OCI-LY3 (cell line): Measurements from ENCODE around the gene MGAT5B.

Experiments used
- H2AFZ ChIP-seq: fragments of 200-600, 300-600 bp; shearing (Covaris generic); 2 replicates; pipeline ENCODE4 v1.6.0; 2014; ENCODE audit warnings: antibody characterized with exemption, low read depth, low read length
- H3K27ac ChIP-seq: fragments of 200-600, 300-600 bp; sonication (generic); 2 replicates; pipeline ENCODE4 v1.5.1; 2014; ENCODE audit warnings: mild to moderate bottlenecking, low read length, moderate library complexity, mixed read lengths
- H3K27me3 ChIP-seq: fragments of 200-600, 300-600 bp; sonication (generic); 2 replicates; pipeline ENCODE4 v1.6.1; 2014; ENCODE audit warnings: low read depth, low read length, mixed read lengths
- H3K36me3 ChIP-seq: fragments of 200-600, 300-600 bp; sonication (generic); replicated peaks from 2 replicates; pipeline ENCODE3; 2014; ENCODE audit warnings: low read depth, low read length, mixed read lengths
- H3K4me1 ChIP-seq: fragments of 300-600, 200-600 bp; sonication (generic); 2 replicates; pipeline ENCODE4 v1.6.1; 2014; ENCODE audit warnings: low read length, mixed read lengths
- H3K4me2 ChIP-seq: fragments of 200-600, 300-600 bp; sonication (generic); 2 replicates; pipeline ENCODE4 v1.6.1; 2014; ENCODE audit warnings: low read length, mixed read lengths
- H3K4me3 ChIP-seq: fragments of 300-600, 200-600 bp; sonication (generic); 2 replicates; pipeline ENCODE4 v1.5.1; 2014; ENCODE audit warnings: antibody characterized with exemption, mild to moderate bottlenecking, low read length, moderate library complexity
- H3K79me2 ChIP-seq: fragments of 300-600, 200-600 bp; shearing (Covaris generic); 2 replicates; pipeline ENCODE4 v1.6.1; 2014; ENCODE audit warnings: mild to moderate bottlenecking, low read length, mixed read lengths
- H3K9ac ChIP-seq: fragments of 300-600, 200-600 bp; shearing (Covaris generic); 2 replicates; pipeline ENCODE4 v1.6.0; 2014; ENCODE audit warnings: mild to moderate bottlenecking, low read length, moderate library complexity
- H3K9me3 ChIP-seq: fragments of 200-600, 300-600 bp; shearing (Covaris generic); 2 replicates; pipeline ENCODE4 v1.6.1; 2014; ENCODE audit warnings: low read length, mixed read lengths; ENCODE audit not compliant: insufficient read depth
- H4K20me1 ChIP-seq: fragments of 200-600, 300-600 bp; sonication (generic); 2 replicates; pipeline ENCODE4 v1.6.1; 2016; ENCODE audit warnings: low read length, mixed read lengths; ENCODE audit not compliant: insufficient read depth
- CTCF ChIP-seq: fragments of 200-600, 300-600 bp; sonication (generic); IDR thresholded peaks from 2 replicates; pipeline ENCODE4 v1.5.1; 2014; ENCODE audit warnings: antibody characterized with exemption, low read length, low read depth
- EZH2phosphoT487 ChIP-seq: fragments of 200-600 bp; shearing (Covaris generic); IDR thresholded peaks from 2 replicates; pipeline ENCODE4 v1.6.1; 2018; ENCODE audit warnings: antibody characterized with exemption, mixed run types, low read depth

MGAT5B gene

GRCh38 chr17:76844485-76844829 is 23.7 kb upstream of the MGAT5B start:
- TF ChIP-seq CTCF = no peak
- no peak for TF ChIP-seq EZH2phosphoT487
- H3K27ac ChIP-seq = no peak overlapping the region
- no peak overlapping the region for H2AFZ ChIP-seq
- H3K4me1 ChIP-seq = no peaks in the 10 kb centered on the region
- peaks cover 50% of the 10 kb centered on the region for H3K27me3 ChIP-seq
- H3K36me3 ChIP-seq = no peaks in the 10 kb centered on the region
- no peaks in the 10 kb centered on the region for H3K79me2 ChIP-seq
- H3K4me3 ChIP-seq = no peak overlapping the region
- H3K9me3 ChIP-seq = no peaks in the 10 kb centered on the region
- H3K9ac ChIP-seq = no peak overlapping the region
- no peak overlapping the region for H3K4me2 ChIP-seq
- H4K20me1 ChIP-seq = no peaks in the 10 kb centered on the region

GRCh38 chr17:76844846-76845245 is 23.4 kb upstream of the MGAT5B start:
- Histone ChIP-seq H3K9ac (no peak overlapping the region), H3K27me3 (peaks cover 50% of the 10 kb centered on the region), H2AFZ (no peak overlapping the region), H3K27ac (no peak overlapping the region), H3K4me3 (no peak overlapping the region), H3K36me3 (no peaks in the 10 kb centered on the region), H4K20me1 (no peaks in the 10 kb centered on the region), H3K4me2 (no peak overlapping the region), H3K4me1 (no peaks in the 10 kb centered on the region), H3K9me3 (no peaks in the 10 kb centered on the region), H3K79me2 (no peaks in the 10 kb centered on the region)
- TF ChIP-seq CTCF (no peak), EZH2phosphoT487 (no peak)

GRCh38 chr17:76845541-76846017 is 22.6 kb upstream of the MGAT5B start:
- Histone ChIP-seq H3K36me3 (no peaks in the 10 kb centered on the region), H3K79me2 (no peaks in the 10 kb centered on the region), H3K4me3 (no peak overlapping the region), H3K9me3 (no peaks in the 10 kb centered on the region), H4K20me1 (no peaks in the 10 kb centered on the region), H3K4me1 (no peaks in the 10 kb centered on the region), H3K9ac (no peak overlapping the region), H3K4me2 (no peak overlapping the region), H3K27me3 (peaks cover 44% of the 10 kb centered on the region), H3K27ac (no peak overlapping the region), H2AFZ (no peak overlapping the region)
- TF ChIP-seq CTCF = no peak

GRCh38 chr17:76847031-76847430 is 21.2 kb upstream of the MGAT5B start:
- H3K27me3 ChIP-seq = peaks cover 33% of the 10 kb centered on the region
- TF ChIP-seq EZH2phosphoT487 = no peak
- no peak for TF ChIP-seq CTCF
- H3K4me3 ChIP-seq = no peak overlapping the region
- H3K9me3 ChIP-seq = no peaks in the 10 kb centered on the region
- no peak overlapping the region for H3K9ac ChIP-seq
- no peak overlapping the region for H2AFZ ChIP-seq
- no peak overlapping the region for H3K4me2 ChIP-seq
- H3K4me1 ChIP-seq = no peaks in the 10 kb centered on the region
- no peaks in the 10 kb centered on the region for H3K36me3 ChIP-seq
- H3K27ac ChIP-seq = no peak overlapping the region
- no peaks in the 10 kb centered on the region for H3K79me2 ChIP-seq
- H4K20me1 ChIP-seq = no peaks in the 10 kb centered on the region
